Activated T-helper 9 cell treated with anti-CD3 and anti-CD28 coated beads, Interleukin-2, amount 50 U/mL, for 16 hours (primary cell): ENCODE data around the gene DFFB.
"Not testable (repeated sequence)": the region's sequence is repeated elsewhere in the genome, so short reads cannot be mapped to it uniquely, and the experiment has no call there.

ENCODE experiments used
- DNase-seq: peaks from one replicate; pipeline ENCODE4 v3.0.0-alpha.2; 2020; ENCODE audit warnings: low read depth

DFFB gene

GRCh38 chr1:3856923-3857790, at the start of gene DFFB, which contains the start of gene CEP104:
TSS of gene DFFB (plus strand) at chr1:3857476. CDS start at chr1:3857604, 128 bp downstream.
TSS of gene CEP104 (minus strand) at chr1:3857211. CDS start at chr1:3852407, 4,804 bp downstream.
- peak; percentile 96 for DNase-seq

GRCh38 chr1:3807769-3808168, 49.5 kb upstream of the DFFB start:
- DNase-seq: no peak

GRCh38 chr1:3809680-3810079, 47.6 kb upstream of the DFFB start:
- DNase-seq: no peak

GRCh38 chr1:3810149-3810761, 47.0 kb upstream of the DFFB start:
- not testable (repeated sequence) for DNase-seq

- no peak for DNase-seq
These were observed 45.7 kb upstream of the DFFB start for GRCh38 chr1:3811595-3811911.

GRCh38 chr1:3814065-3814464, 43.2 kb upstream of the DFFB start:
- DNase-seq: no peak

GRCh38 chr1:3814771-3815561, 42.3 kb upstream of the DFFB start:
- no peak for DNase-seq

GRCh38 chr1:3816331-3817137, 40.7 kb upstream of the DFFB start:
- DNase-seq: no peak

GRCh38 chr1:3817138-3817740, 40.0 kb upstream of the DFFB start:
- DNase-seq: no peak

GRCh38 chr1:3817821-3818597, 39.3 kb upstream of the DFFB start:
- no peak for DNase-seq

- DNase-seq: no peak
These were observed 37.5 kb upstream of the DFFB start for GRCh38 chr1:3819771-3820200.

GRCh38 chr1:3820316-3820715, 37.0 kb upstream of the DFFB start:
- no peak for DNase-seq

- no peak for DNase-seq
These were observed 36.3 kb upstream of the DFFB start for GRCh38 chr1:3821004-3821403.

- DNase-seq: no peak
These were observed 35.8 kb upstream of the DFFB start for GRCh38 chr1:3821447-3821846.

GRCh38 chr1:3821908-3822307, 35.4 kb upstream of the DFFB start:
- DNase-seq: no peak

- DNase-seq: no peak
These were observed 34.9 kb upstream of the DFFB start for GRCh38 chr1:3822421-3822820.

GRCh38 chr1:3824650-3825049, 32.6 kb upstream of the DFFB start:
- DNase-seq: no peak

GRCh38 chr1:3825356-3825755, 31.9 kb upstream of the DFFB start:
- DNase-seq: no peak

- no peak for DNase-seq
These were observed 29.4 kb upstream of the DFFB start for GRCh38 chr1:3827813-3828307.

GRCh38 chr1:3828391-3828790, 28.9 kb upstream of the DFFB start:
- no peak for DNase-seq
